ENCODE measurements around the gene USP13. TPM values are rescaled to one million over a fixed set of nuclear protein-coding genes. Genes with fewer than 3 reads are reported as not detected.

The USP13 gene
- total and polyA plus RNA-seq, 2 of the 4 experiments (the other 2 are of a cell fraction) = 9.2 to 18.1 TPM

DNA sequence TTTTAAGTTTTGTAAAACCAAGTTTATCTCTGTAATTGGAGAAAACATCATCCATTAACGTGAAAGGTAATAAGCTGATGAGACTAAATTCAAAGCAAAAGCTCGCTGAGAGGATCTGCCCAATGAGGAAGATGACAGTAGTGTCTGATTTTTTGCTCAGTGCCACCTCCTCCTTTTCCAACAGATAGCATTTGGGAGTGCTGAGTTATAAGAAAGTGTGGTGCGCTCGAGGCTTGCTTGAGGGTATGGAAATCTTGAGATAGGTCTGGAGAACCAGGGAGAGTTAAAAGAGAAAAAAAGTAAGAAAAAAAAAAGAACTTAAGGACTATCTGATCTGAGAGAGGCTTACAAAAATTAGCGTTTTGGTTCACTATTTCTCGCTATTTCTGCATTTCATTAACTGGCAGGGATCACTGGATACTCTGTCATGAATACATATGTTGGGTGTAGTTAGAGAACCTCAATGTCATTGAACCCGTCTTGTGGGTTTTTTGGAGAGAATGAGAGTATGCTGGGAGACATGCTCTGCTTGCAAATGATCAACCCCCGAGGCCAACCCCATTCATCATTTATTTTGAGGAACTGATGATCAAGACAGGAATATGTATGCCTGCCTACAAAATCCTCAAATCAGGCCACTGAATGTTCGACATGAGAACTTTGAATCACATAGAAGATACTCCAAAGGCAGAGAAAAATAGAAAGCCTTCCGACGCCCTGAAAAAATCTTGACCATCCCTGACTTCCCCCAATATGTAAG lies 973 bp upstream of the USP13 start (continued):
- no peak for TF ChIP-seq MXI1 (IDR thresholded peaks at IDR 0.05; ENCODE audit: borderline replicate concordance, low read depth, low read length)

DNA sequence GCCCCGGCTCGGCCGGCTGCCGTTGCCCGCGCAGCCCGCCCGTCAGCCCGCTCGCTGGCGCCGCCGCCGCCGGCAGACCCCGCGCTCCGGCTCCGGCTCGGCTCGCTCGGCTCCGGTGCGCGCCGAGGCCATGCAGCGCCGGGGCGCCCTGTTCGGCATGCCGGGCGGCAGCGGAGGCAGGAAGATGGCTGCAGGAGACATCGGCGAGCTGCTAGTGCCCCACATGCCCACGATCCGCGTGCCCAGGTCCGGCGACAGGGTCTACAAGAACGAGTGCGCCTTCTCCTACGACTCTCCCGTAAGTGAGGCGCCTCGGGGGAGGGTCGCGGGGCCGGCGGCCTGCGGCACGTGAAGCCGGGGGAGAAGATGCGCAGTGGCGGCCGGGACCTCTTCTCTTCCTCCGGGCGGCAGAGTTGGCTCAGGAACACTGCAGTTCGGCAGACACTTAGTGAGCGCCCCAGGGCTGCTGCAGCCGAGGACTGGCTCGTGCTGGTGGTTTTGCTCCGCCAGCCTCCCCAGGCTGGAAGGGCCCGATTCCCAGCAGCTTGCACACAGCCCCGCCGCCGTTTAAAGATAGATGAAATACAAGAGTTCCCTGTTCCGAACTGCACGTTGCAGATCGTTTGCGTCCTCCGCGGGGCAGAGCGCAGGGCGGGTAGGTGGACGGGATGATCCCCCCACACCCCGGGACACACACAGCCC lies 407 bp downstream of the USP13 start:
- DNase-seq = peak; percentile 82
- Histone ChIP-seq H2BK20ac (ENCODE audit: low read depth, low read length) (no peak overlapping the region), H3K4me1 (ENCODE audit: control insufficient read depth, insufficient read depth, low read length) (no peaks in the 10 kb centered on the region), H3K56ac (ENCODE audit: extremely low read depth, insufficient read depth, low read length) (peak overlapping the region; percentile 84), H2BK120ac (ENCODE audit: low read depth, low read length) (peak overlapping the region; percentile 73), H2AFZ (replicated peaks; ENCODE audit: low read length, poor library complexity) (peak overlapping the region; percentile 99), H3K9ac (ENCODE audit: low read depth, low read length) (peak overlapping the region; percentile 88), H3K9me1 (ENCODE audit: insufficient read depth, low read length) (peaks cover 7% of the 10 kb centered on the region), H3K14ac (replicated peaks; ENCODE audit: low read depth, low read length) (peak overlapping the region; percentile 89), H2AK5ac (ENCODE audit: low read depth, low read length) (peak overlapping the region; percentile 79), H3K36me3 (ENCODE audit: control insufficient read depth, insufficient read depth, low read length) (no peaks in the 10 kb centered on the region), H3K79me1 (ENCODE audit: low read depth in 1 of 2, low read length in 2 of 2) (peaks cover 22 to 42% of the 10 kb centered on the region in 2 experiments), H3K27me3 (ENCODE audit: control insufficient read depth, insufficient read depth, low read length) (no peaks in the 10 kb centered on the region), H3K9me3 (ENCODE audit: control insufficient read depth, insufficient read depth, low read length) (no peaks in the 10 kb centered on the region), H4K8ac (ENCODE audit: low read depth in 2 of 2, low read length in 2 of 2) (peak overlapping the region in 1 of 2 experiments; percentile 80; a peak in 3 of 4 replicates), H2BK5ac (ENCODE audit: low read depth, low read length, poor library complexity, severe bottlenecking) (peak overlapping the region; percentile 76), H2BK15ac (ENCODE audit: low read depth, low read length) (no peak overlapping the region), H3K18ac (ENCODE audit: low read depth, low read length) (peak overlapping the region; percentile 62; the same call in 1 of the 2 replicates), H3K4me3 (ENCODE audit: insufficient read depth, low read depth, low read length) (peak overlapping the region; percentile 94), H3K23ac (ENCODE audit: low read depth, low read length) (peak overlapping the region; percentile 92), H4K20me1 (ENCODE audit: insufficient read depth, low read length) (peaks cover 22% of the 10 kb centered on the region), H3K27ac (ENCODE audit: insufficient read depth, low read length) (peak overlapping the region; percentile 91), H4K91ac (ENCODE audit: insufficient read depth, low read depth, low read length) (peak overlapping the region; percentile 80), H4K5ac (ENCODE audit: low read depth, low read length) (no peak overlapping the region), H2AK9ac (replicated peaks; ENCODE audit: low read depth, low read length, poor library complexity) (peak overlapping the region; percentile 87), H3K4ac (ENCODE audit: low read depth, low read length) (peak overlapping the region; percentile 85), H3K4me2 (ENCODE audit: low read depth, low read length) (peak overlapping the region; percentile 61)
- peak; percentile 73 for ATAC-seq (ENCODE audit: low read depth)
- intact Hi-C loops (cut with micrococcal nuclease) = loop anchor here (5.0 kb wide), 1 partner anchor 59 kb away; no protein-coding TSS in a partner anchor
- no TSS peak for BruUV-seq (replicated peaks)
- CTCF ChIA-PET = interaction anchor here (0.7 kb wide), 1 partner anchor 410 kb away, joined by 6 read pairs; no protein-coding TSS in a partner anchor
- dilution Hi-C loops (cut with HindIII; ENCODE audit: low sequenced_read_pairs, unreplicated experiment) = no loop called here
- 0% methylated on average over 40 of the region's 77 CpGs; no CpG with 5 or more reads in 1 of the 2 experiments for WGBS, 2 experiments (ENCODE audit: extremely low coverage in 2 of 2, insufficient read length in 1 of 2)
- in situ Hi-C loops (cut with MboI; ENCODE audit: low sequenced_read_pairs) = no loop called here
- POLR2A ChIA-PET (ENCODE audit: unreplicated experiment) = interaction anchor here (1.2 kb wide), 1 partner anchor 9 kb away, joined by 3 read pairs; no protein-coding TSS in a partner anchor
- TF ChIP-seq BHLHE40 (IDR thresholded peaks at IDR 0.05; ENCODE audit: low read depth, low read length) = peak; percentile 88
- TF ChIP-seq RCOR1 (IDR thresholded peaks at IDR 0.05; ENCODE audit: insufficient replicate concordance, low read length) = no peak
- no peak for TF ChIP-seq NFE2L2 (IDR thresholded peaks at IDR 0.05; ENCODE audit: low read depth, low read length)
- no peak for TF ChIP-seq FOS (IDR thresholded peaks at IDR 0.05; ENCODE audit: low read depth, low read length)
- no peak for TF ChIP-seq ELK1 (IDR thresholded peaks at IDR 0.05; ENCODE audit: borderline replicate concordance, low read depth, low read length)
- peak; percentile 24; the same call in 1 of the 2 replicates for TF ChIP-seq CTCF (conservative IDR thresholded peaks at IDR 0.05; ENCODE audit: low read depth, low read length)
- no peak for TF ChIP-seq MAZ (IDR thresholded peaks at IDR 0.05; ENCODE audit: borderline replicate concordance, low read depth, low read length)
- TF ChIP-seq RAD21 (IDR thresholded peaks at IDR 0.05; ENCODE audit: low read length) = peak; percentile 35; the same call in 1 of the 2 replicates
- TF ChIP-seq MAFK (IDR thresholded peaks at IDR 0.05; ENCODE audit: low read depth, low read length) = no peak
- TF ChIP-seq RFX5 (IDR thresholded peaks at IDR 0.05; ENCODE audit: low read depth, low read length) = no peak
- TF ChIP-seq MXI1 (IDR thresholded peaks at IDR 0.05; ENCODE audit: borderline replicate concordance, low read depth, low read length) = peak; percentile 52
